GM21576 (cell line): ENCODE data around the gene CATSPERD.
"Not testable (repeated sequence)": the region's sequence is repeated elsewhere in the genome, so short reads cannot be mapped to it uniquely, and the experiment has no call there.

ENCODE experiments used
- ATAC-seq: cut with Tn5 transposase; IDR thresholded peaks from one replicate; pipeline ENCODE4 v1.9.1; 2021; ENCODE audit warnings: mild to moderate bottlenecking, moderate library complexity; ENCODE audit not compliant: unreplicated experiment

The CATSPERD gene

DNA sequence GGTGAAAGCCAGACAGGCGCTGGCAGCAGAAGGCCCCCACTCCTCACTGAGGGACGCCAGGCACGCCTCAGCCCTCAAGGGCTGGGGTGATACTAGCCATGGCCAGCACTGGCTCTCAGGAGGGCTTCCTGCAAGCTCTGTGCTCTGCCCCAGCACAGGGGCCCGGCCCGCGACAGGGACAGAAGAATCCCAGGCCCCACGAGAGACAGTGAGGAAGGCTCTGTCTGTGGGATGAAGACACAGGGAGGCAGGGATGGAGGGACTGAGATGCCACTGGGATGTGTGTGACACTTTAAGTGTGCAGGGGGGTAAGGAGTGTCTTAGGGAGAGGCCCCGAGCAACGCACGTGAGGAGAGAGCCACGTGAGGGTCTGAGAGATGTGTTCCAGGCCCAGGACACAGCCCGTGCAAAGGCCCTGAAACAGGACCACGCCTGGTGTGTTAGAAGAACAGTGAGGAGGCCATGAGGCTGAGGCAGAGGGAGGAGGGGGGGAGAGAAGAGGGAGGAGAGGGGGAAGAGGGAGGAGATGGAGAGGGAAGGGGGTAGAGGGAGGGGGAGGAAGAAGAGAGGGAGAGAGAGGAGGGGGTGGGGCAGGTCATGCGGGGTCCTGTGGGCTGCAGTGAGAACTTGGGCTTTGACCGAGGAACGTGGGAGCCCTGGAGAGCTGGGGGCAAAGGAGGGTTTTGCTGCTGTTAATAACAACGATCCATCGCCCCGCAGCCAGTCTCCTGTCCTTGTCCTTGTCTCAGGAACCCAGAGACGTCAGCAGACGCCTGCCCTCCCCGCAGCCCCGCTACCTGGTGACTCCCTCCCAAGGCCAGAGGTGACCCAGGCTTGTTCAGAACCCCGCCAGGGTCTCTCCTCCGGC, 23.2 kb upstream of the CATSPERD start:
- no peak for ATAC-seq

DNA sequence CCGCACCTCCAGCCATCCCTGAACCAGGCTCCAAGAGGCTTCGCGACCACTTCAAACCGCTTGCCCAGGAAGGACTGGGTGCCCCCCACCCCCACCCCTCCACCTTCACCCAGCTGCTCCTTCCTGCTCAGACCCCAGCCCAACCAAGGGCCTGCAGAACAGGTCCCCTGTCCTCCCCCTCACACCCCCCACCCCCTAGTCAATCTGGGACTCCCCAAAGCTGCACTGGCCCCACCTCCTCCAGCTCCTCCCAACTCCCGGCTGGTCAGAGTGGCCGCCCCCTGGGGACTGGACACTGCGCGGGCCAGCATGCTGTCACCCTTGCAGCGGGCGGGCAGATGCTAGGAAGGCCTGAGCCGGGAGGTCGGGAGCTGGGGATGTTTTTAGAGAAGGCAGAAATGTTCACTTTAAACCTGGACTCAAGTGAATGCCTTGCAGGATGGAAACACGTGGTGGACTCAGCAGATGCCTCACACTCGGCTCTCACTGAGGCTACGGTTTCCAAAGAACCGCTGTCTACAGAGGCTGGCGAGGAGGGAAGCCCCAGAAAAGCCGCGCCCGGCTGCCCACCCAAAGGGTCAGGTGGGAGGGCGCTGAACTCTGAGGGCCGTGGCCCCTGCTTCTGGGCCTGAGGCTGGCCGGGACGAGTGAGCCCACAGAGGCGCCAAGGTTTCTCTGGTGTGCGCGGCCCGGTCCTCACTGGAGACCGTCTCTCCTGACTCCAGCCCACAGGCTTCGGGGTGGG, 22.4 kb upstream of the CATSPERD start:
- ATAC-seq = no peak

DNA sequence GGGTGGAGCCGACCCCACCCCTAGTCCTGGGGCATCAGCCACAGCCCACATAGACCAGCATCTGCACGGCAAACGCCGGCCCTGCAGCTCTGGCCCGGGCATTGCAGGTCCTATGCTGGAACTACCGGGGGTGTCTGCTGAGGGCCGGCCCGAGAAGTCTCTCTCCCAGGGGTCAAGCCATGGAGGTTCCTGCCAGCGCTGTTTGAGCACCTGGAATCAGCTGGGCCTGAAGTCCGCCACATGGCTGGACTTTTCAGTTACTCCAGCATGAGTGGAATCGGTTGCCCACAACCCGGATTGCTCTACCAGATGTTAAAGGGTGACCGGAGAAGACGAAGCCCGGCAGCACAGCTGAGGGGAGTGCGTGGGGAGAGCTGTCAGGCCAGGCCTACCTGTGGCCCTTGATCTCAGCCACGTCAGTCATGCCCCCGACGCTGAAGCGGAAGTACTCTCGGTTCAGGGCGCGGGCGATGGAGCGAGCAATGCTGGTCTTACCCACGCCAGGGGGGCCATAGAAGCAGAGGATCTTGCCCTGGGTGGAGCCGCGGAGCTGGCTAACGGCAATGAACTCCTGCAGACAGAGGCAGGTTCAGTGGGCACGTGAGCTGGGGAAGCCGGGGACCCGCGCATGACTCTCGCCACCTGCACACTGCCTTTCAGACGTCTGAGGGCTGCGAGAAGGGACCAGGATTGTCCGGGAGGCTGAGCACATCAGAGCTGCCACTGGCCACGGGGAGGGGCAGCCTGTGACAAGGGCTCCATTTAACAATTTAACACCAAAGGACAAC, 21.6 kb upstream of the CATSPERD start:
- no peak for ATAC-seq

DNA sequence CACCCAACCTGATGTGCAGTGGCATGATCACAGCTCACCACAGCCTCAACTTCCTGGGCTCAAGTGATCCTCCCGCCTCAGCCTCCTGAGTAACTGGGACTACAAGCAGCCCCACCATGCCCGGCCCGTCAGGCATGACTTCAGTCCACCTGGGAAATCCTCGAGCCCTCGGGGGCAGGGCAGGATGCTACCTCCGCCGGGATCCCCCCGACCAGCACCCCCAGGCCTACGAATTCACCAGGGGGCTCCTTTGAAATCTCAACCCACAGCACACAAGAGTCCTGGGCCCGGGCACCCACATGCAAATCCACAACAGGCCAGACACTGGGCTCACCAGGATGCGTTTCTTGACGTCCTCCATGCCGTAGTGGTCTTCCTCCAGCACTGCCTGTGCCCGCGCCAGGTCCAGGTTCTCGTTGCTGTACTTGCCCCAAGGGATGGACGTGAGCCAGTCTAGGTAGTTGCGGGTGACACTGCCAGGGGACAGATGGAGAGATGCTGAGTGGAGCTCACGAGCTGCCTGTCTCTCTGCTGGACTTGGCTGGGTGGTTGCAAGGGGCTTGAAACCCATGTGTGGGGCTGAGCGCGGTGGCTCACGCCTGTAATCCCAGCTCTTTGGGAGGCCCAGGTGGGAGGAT, 19.9 kb upstream of the CATSPERD start:
- ATAC-seq = no peak

DNA sequence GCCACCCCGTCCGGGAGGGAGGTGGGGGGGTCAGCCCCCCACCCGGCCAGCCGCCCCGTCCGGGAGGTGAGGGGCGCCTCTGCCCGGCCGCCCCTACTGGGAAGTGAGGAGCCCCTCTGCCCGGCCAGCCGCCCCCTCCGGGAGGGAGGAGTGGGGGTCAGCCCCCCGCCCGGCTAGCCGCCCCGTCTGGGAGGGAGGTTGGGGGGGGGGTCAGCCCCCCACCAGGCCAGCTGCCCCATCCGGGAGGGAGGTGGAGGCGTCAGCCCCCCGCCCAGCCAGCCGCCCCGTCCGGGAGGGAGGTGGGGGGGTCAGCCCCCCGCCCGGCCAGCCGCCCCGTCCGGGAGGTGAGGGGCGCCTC, 18.4 kb upstream of the CATSPERD start:
- not testable (repeated sequence) for ATAC-seq

DNA sequence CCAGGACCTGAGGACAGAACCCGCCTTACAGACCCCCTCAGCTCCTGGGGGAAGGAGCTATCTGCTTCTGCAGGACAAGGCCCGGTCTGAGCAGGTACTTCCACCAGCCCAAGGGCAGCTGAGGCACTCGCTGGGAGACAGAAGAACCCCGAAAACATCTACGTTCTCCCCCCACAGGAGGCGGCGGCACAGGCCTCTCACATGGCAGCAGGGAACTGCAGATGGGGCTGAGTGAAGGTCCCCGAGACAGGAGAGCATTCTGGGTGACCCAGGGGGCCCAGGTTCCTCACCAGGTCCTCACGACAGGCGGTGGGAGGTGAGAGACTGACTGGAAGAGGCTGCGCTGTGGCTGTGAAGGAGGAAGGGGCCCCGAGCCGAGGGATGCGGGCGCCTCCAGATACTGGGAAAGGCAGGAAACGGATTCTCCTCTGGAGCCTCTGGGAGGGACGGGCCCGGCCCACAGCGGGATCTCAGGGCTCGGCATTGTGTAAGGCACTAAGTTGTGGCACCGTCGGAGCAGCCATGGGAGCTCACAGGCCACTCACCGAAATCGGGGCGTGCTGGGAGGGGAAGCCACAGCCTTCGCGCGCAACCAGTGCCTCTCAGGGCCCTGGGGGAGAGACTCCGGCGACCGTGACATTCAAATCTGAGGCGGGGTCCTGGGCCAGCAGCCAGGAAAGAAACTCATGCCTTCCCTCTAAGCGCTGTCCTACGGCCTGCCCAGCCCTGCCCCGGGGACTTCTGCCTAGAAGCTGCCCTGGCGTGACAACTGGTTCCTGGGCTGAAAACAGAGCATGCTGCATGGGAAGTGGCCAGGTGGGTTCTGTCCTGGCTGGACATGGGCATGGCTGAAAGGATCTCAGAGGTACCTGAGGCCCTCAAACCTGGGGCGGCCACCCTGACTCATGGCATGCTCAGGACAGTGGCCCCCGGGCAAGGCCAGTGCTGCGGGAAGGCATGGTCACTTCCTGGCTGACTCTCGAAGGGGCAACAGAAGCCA, 16.3 kb upstream of the CATSPERD start:
- ATAC-seq = no peak

DNA sequence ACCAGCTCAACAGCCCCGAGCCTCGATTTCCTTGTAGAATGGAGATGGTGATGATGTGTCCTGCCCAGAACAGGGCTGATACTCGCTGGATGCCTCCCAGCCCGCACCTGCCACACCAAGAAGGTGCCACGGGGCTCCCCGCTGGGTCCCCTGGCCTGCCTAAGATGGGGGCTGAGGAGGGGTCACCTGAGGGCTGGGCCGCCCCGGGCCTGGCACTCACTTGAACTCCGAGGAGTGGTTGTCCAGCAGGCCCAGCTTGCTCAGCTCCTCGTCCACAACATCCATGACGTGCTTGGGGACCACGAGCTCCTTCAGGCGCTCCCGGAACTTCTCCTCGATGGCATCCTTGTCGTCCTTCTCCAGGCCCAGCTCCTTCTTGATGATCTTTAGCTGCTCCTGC, 14.9 kb upstream of the CATSPERD start:
- ATAC-seq = no peak

DNA sequence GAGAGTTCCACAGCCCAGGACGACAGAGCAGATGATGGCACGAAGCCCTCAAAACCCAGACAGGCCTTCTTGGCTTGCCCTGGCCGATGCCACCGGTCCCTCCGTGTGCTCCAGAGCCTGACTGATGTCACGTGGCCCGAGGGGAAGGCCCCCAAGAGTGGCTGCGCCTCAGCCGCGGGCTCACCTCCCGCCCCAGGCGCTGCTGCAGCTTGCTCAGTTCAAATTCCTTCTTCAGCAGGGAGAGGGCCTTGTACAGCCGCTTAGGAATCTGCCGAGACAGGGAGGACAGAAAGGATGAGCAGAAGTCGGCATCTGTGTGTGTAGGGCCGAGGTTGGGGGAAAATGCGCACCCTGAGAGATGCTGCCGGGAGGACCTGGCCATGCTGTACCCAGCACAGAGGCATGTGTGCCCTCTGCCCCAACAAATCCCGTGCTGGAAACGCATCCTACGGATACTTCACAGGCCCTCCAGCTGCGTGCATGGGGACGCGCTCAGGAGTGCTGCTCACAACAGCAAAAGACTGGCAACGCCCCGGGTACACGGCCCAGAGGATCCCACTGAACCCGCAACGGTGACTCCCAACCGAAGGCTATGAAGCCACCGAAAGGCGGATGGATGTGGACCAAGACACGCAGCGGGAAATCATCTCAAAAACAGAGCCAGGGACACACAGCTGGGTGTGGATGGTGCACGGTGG, 13.4 kb upstream of the CATSPERD start:
- no peak for ATAC-seq

DNA sequence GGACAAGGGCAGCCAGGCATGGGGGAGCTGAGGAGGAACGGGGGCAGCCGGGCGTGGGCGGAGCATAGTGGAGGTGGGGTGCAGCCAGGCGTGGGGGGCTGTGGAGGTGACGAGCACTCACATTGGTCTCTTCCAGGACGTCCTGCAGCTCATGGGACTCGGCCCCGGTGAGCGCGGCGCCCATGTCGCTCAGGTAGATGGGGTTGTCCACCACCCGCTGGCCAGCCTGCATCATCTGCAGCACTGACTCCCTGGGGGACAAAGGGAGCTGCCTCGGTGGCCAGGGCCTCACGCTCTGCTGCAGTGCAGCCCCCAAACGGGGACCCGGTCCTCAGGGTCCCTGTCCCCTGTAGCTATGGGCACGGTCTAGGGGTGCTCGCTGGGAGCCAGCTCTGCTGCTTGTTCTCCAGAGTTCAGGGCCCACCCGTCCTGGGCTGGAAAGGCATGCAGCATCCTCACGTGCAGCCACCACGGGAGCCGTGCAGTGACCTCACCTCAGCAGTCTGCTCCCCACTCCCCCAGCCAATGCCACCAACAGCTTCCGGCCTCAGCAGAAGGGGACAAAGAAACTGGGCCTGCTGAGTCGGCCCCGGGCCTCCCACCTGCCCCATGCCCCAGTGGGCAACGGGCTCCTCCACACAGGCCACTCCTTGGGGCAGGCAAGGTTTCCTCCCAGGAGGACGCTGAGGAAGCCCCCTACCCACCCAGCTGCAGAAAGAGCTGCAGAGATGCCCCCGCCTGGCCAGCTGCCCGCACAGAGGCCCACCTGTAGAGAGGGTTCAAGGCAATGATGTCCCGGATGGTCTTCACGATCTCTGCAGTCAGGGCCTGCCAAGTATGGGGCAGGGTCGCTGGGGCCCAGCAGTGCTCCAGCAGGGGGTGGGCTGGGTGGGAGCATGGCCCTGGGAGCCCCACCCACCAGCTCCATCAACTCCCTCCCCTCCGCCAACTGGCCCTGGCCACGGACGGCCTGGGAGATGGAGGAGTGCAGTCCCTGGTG, 12.6 kb upstream of the CATSPERD start:
- ATAC-seq = no peak

DNA sequence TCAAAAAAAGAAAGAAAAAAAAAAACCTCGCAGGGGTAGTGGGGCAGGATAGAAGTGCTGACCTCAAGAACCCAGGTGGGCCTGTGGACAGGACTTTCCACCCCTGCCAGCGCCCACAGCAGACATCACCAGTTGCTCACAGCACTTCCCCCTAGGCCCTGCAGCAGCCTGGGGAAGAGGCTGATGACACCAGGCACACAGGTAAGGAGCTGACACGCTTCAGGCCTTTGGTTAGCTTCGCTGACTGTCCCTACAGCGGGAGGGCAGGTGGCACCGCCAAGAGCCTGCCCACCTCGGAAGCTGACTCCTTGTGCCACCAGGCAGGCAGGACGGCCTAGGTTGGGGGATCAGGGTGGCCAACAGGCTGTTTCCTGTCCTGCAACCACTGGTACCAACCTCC, 9.4 kb upstream of the CATSPERD start:
- no peak for ATAC-seq

DNA sequence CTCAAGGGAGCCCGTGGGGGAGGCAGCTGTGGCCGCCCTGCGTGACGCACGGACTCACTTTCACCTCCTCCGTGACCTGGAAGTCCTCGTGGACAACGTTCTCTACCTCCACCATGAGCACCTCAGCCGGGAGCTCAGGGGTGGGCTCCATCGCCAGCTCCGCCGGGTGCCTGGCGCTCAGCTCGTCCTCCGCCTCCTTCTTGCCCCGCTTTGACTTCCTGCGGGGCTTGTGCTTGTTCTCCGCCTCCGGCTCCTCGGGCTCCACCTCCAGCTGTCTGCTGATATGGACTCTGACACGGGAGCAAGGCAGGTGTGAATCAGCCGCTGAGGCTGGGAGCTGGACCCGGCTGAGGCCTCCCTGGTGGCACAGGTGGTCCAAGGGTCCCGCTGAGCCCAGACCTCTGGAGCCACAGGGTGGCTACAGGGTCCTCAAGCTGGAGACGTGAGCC, 8.7 kb upstream of the CATSPERD start:
- no peak for ATAC-seq

DNA sequence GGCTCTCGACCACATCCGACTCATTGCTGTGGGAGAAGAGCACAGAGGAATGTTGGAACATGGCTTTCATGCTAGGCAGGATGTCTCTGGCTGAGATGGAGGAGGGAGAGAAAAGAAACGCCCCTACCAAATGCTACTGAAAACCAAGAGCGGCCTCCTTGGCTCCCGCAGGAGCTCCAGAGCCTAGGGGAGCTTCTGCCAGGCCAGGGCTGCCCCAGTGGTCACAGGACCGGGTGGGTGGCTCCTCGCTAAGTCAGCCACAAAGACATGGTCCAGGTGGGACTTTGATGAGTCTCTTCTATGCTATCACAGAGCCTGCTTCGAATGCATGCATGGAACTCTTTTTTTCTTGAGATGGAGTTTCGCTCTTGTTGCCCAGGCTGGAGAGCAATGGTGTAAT, 7.2 kb upstream of the CATSPERD start:
- ATAC-seq = no peak

DNA sequence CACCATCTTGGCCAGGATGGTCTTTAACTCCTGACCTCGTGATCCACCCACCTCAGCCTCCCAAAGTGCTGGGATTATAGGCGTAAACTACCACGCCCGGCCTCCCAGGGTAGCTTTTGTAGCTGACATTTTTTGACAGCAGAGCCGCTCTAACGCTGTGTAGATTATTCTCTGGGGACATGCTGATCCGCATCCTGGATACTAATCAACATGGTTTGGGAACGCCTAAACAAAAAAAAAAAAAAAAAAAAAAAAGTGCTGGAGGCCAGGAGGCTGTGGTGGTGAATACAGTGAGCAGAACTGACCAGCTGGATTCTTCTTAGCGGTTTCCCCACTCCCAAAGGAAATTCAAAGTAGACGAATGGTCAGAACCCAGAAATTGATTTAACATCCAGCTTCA, 5.6 kb upstream of the CATSPERD start:
- ATAC-seq = no peak

DNA sequence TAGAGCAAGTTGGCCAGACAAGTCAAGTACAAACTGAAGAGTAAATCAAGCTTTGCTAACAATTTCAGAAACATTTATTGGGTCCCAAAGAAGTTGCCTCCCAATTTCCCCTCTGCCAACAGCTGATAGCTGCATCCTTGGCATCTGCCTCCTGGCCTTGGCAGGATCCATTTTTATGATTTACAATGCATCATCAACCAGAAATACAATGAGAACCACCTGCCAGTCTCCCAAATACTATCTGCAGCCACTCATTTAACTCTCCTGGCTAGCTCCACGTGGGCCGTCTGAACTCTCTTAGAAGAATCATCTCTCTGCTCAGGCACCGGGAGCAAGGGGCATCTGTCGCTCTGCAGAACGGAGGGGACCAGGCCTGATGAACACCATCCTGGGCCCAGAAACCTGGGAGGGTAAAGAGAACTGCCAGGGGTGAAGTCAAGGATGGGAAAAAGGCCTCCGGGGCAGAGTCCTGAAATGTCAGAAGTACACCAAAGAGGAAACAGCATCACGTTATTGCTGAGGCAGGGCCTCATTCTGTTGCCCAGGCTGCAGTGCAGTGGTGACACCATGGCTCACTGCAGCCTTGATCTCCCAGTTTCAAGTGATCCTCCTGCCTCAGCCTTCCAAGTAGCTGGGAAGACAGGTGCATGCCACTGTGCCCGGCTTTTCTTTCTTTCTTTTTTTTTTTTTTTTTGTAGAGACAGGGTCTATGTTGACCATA, 3.1 kb upstream of the CATSPERD start:
- ATAC-seq = no peak

DNA sequence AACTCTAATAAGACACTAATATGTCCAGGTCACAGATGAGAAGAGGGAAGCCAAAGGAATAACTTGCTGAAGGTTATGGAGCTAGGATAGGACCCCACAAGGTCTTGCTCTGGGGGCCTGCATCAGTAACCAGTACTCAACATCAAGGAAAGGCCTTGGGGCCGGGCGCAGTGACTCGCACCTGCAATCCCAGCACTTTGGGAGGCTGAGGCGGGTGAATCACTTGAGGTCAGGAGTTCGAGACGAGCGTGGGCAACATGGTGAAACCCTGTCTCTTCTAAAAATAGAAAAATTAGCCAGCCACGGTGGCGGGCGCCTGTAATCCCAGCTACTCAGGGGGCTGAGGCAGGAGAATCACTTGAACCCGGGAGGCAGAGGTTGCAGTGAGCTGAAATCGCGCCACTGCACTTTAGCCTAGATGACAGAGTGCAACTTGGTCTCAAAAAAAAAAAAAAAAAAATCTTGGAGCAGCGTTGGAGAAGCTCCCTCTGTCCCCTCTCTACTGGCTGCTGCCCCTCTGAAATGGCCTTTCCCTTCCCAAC, 2.3 kb upstream of the CATSPERD start:
- no peak for ATAC-seq

DNA sequence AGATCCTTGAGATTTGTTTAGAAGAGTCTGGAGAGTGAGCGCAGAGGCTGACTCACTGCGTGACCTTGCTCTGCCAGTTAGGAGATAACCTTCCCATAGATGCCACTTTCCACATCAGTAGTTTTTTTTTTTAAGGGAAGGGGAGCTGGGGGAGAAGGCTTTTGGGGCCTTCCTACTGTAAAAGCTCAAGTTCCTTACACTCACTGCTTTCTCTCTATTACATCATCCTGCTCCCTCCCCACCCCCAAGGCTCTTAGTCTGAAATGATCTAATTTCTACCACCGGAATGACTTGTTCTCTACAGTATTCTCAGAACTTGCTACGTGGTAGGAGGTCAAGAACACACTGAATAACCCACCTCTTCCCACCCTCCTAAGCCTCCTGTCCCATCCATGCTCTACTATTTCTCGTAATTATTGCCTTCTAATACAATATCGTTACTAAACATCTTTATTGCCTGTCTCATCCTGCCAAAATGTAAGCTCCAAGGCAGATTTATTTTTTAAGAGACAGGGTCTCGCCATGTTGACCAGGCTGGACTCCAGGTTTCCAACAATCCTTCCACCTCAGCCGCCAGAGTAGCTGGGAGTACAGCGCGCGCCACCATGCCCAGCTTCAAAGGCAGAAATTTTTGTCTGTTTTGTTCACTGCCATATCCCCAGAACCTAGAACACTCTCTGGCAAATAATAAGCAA, 1.7 kb upstream of the CATSPERD start:
- no peak for ATAC-seq
